ENCODE data around the gene KDM2B. TPM values are rescaled to one million over a fixed set of nuclear protein-coding genes. Genes with fewer than 3 reads are reported as not detected.
A peak's percentile ranks its signal among the peaks of the same experiment; 100 is the strongest.
"Not testable (repeated sequence)": the region's sequence is repeated elsewhere in the genome, so short reads cannot be mapped to it uniquely, and the experiment has no call there.

The KDM2B gene
- total RNA-seq, 2 experiments from 2014 or later, result 76.1 to 76.6 TPM

GRCh38 chr12:121490401-121491281 lies 90.2 kb downstream of the KDM2B start:
- ATAC-seq (peak; percentile 54), DNase-seq (peak; percentile 51)
- Mint-ChIP-seq H3K27me3 (ENCODE audit: low read depth) (no peaks in the 10 kb centered on the region), H3K27ac (peak overlapping the region; percentile 86), H3K9me3 (ENCODE audit: insufficient read depth) (no peaks in the 10 kb centered on the region), H3K4me1 (ENCODE audit: low read depth) (peaks cover 30% of the 10 kb centered on the region), H3K36me3 (ENCODE audit: low read depth) (peaks cover 26% of the 10 kb centered on the region), H3K4me3 (peak overlapping the region; percentile 55)
- ChIA-PET CTCF (interaction anchor here (1.1 to 5.9 kb wide), 6 partner anchors 9 to 178 kb away, joined by 3 to 48 read pairs (median 6); no protein-coding TSS in a partner anchor), POLR2A (no interaction called here)

- Mint-ChIP-seq H3K9me3 (ENCODE audit: insufficient read depth) (no peaks in the 10 kb centered on the region), H3K4me1 (ENCODE audit: low read depth) (peaks cover 27% of the 10 kb centered on the region), H3K4me3 (no peak overlapping the region), H3K36me3 (ENCODE audit: low read depth) (peaks cover 23% of the 10 kb centered on the region), H3K27me3 (ENCODE audit: low read depth) (no peaks in the 10 kb centered on the region), H3K27ac (no peak overlapping the region)
- DNase-seq (no peak), ATAC-seq (no peak)
- CTCF ChIA-PET, result interaction anchor here (1.1 to 5.9 kb wide), 5 partner anchors 9 to 179 kb away, joined by 3 to 48 read pairs (median 7); no protein-coding TSS in a partner anchor
- POLR2A ChIA-PET, result interaction anchor here (0.9 kb wide), 1 partner anchor 10 kb away, joined by 3 read pairs; no protein-coding TSS in a partner anchor
Observed at GRCh38 chr12:121489874-121490273, 90.9 kb downstream of the KDM2B start.

GRCh38 chr12:121484967-121485366 lies 95.9 kb downstream of the KDM2B start:
- Mint-ChIP-seq H3K27me3 (ENCODE audit: low read depth) (no peaks in the 10 kb centered on the region), H3K4me1 (ENCODE audit: low read depth) (no peaks in the 10 kb centered on the region), H3K9me3 (ENCODE audit: insufficient read depth) (no peaks in the 10 kb centered on the region), H3K27ac (no peak overlapping the region), H3K4me3 (no peak overlapping the region), H3K36me3 (ENCODE audit: low read depth) (peaks cover 2% of the 10 kb centered on the region)
- no peak for DNase-seq
- ChIA-PET POLR2A (no interaction called here), CTCF (no interaction called here)
- no peak for ATAC-seq

- CTCF ChIA-PET; DNase-seq; H3K27me3 Mint-ChIP-seq (ENCODE audit: low read depth); H3K9me3 Mint-ChIP-seq (ENCODE audit: insufficient read depth); H3K36me3 Mint-ChIP-seq (ENCODE audit: low read depth); H3K4me3 Mint-ChIP-seq; ATAC-seq; H3K27ac Mint-ChIP-seq; H3K4me1 Mint-ChIP-seq (ENCODE audit: low read depth); POLR2A ChIA-PET: not testable (repeated sequence)
Observed at GRCh38 chr12:121484564-121484963, 96.3 kb downstream of the KDM2B start.

GRCh38 chr12:121483949-121484348 lies 96.9 kb downstream of the KDM2B start:
- ATAC-seq (no peak), DNase-seq (no peak)
- POLR2A ChIA-PET, result no interaction called here
- Mint-ChIP-seq H3K36me3 (ENCODE audit: low read depth) (peaks cover 2% of the 10 kb centered on the region), H3K4me3 (no peak overlapping the region), H3K9me3 (ENCODE audit: insufficient read depth) (no peaks in the 10 kb centered on the region), H3K27me3 (ENCODE audit: low read depth) (no peaks in the 10 kb centered on the region), H3K4me1 (ENCODE audit: low read depth) (no peaks in the 10 kb centered on the region), H3K27ac (no peak overlapping the region)
- CTCF ChIA-PET, result no interaction called here

- no peaks in the 10 kb centered on the region for H3K27me3 Mint-ChIP-seq (ENCODE audit: low read depth)
- no peaks in the 10 kb centered on the region for H3K9me3 Mint-ChIP-seq (ENCODE audit: insufficient read depth)
- H3K36me3 Mint-ChIP-seq (ENCODE audit: low read depth), result no peaks in the 10 kb centered on the region
- ATAC-seq (no peak), DNase-seq (no peak)
- H3K27ac Mint-ChIP-seq, result no peak overlapping the region
- ChIA-PET POLR2A (no interaction called here), CTCF (interaction anchor here (0.8 to 4.5 kb wide), 4 partner anchors 8 to 151 kb away, joined by 3 to 48 read pairs (median 4); no protein-coding TSS in a partner anchor)
- no peaks in the 10 kb centered on the region for H3K4me1 Mint-ChIP-seq (ENCODE audit: low read depth)
- no peak overlapping the region for H3K4me3 Mint-ChIP-seq
Observed at GRCh38 chr12:121476477-121476876, 104.3 kb downstream of the KDM2B start.

GRCh38 chr12:121475279-121475678 lies 105.5 kb downstream of the KDM2B start:
- H3K27me3 Mint-ChIP-seq (ENCODE audit: low read depth), result no peaks in the 10 kb centered on the region
- no peak overlapping the region for H3K4me3 Mint-ChIP-seq
- no peak for ATAC-seq
- H3K9me3 Mint-ChIP-seq (ENCODE audit: insufficient read depth), result no peaks in the 10 kb centered on the region
- no peak overlapping the region for H3K27ac Mint-ChIP-seq
- H3K4me1 Mint-ChIP-seq (ENCODE audit: low read depth), result no peaks in the 10 kb centered on the region
- CTCF ChIA-PET, result interaction anchor here (1.2 kb wide), 1 partner anchor 150 kb away, joined by 4 read pairs; no protein-coding TSS in a partner anchor
- H3K36me3 Mint-ChIP-seq (ENCODE audit: low read depth), result no peaks in the 10 kb centered on the region
- no peak for DNase-seq
- POLR2A ChIA-PET, result no interaction called here

GRCh38 chr12:121472150-121472905 lies 108.5 kb downstream of the KDM2B start:
- ChIA-PET CTCF (no interaction called here), POLR2A (no interaction called here)
- no peaks in the 10 kb centered on the region for H3K27me3 Mint-ChIP-seq (ENCODE audit: low read depth)
- no peak for ATAC-seq
- H3K36me3 Mint-ChIP-seq (ENCODE audit: low read depth), result no peaks in the 10 kb centered on the region
- H3K4me1 Mint-ChIP-seq (ENCODE audit: low read depth), result peaks cover 8% of the 10 kb centered on the region
- no peak overlapping the region for H3K27ac Mint-ChIP-seq
- H3K4me3 Mint-ChIP-seq, result no peak overlapping the region
- H3K9me3 Mint-ChIP-seq (ENCODE audit: insufficient read depth), result no peaks in the 10 kb centered on the region
- no peak for DNase-seq

GRCh38 chr12:121470751-121471150 lies 110.1 kb downstream of the KDM2B start:
- CTCF ChIA-PET, result no interaction called here

GRCh38 chr12:121468499-121468801 lies 112.4 kb downstream of the KDM2B start:
- Mint-ChIP-seq H3K27me3 (ENCODE audit: low read depth) (no peaks in the 10 kb centered on the region), H3K4me1 (ENCODE audit: low read depth) (peaks cover 28% of the 10 kb centered on the region), H3K27ac (no peak overlapping the region), H3K36me3 (ENCODE audit: low read depth) (peaks cover 17% of the 10 kb centered on the region), H3K4me3 (no peak overlapping the region), H3K9me3 (ENCODE audit: insufficient read depth) (no peaks in the 10 kb centered on the region)
- ChIA-PET CTCF (interaction anchor here (0.6 to 3.3 kb wide), 3 partner anchors 8 to 12 kb away, joined by 3 to 20 read pairs (median 3); no protein-coding TSS in a partner anchor), POLR2A (interaction anchor here (0.7 to 1.0 kb wide), 3 partner anchors 11 to 139 kb away, joined by 3 read pairs; no protein-coding TSS in a partner anchor)
- ATAC-seq (no peak), DNase-seq (no peak)

More at GRCh38 chr12:121470751-121471150, 110.1 kb downstream of the KDM2B start:
- H3K9me3 Mint-ChIP-seq (ENCODE audit: insufficient read depth), result no peaks in the 10 kb centered on the region
- H3K4me1 Mint-ChIP-seq (ENCODE audit: low read depth), result peaks cover 13% of the 10 kb centered on the region
- H3K27me3 Mint-ChIP-seq (ENCODE audit: low read depth), result no peaks in the 10 kb centered on the region
- POLR2A ChIA-PET, result no interaction called here
- peaks cover 6% of the 10 kb centered on the region for H3K36me3 Mint-ChIP-seq (ENCODE audit: low read depth)
- no peak overlapping the region for H3K4me3 Mint-ChIP-seq
- H3K27ac Mint-ChIP-seq, result no peak overlapping the region
- ATAC-seq (no peak), DNase-seq (no peak)

GRCh38 chr12:121467638-121468498 lies 113.0 kb downstream of the KDM2B start:
- H3K4me1 Mint-ChIP-seq (ENCODE audit: low read depth), result peaks cover 28% of the 10 kb centered on the region
- ATAC-seq, result no peak
- ChIA-PET POLR2A (interaction anchor here (0.7 to 1.0 kb wide), 3 partner anchors 11 to 139 kb away, joined by 3 read pairs; no protein-coding TSS in a partner anchor), CTCF (interaction anchor here (0.6 to 3.3 kb wide), 3 partner anchors 9 to 13 kb away, joined by 3 to 20 read pairs (median 3); no protein-coding TSS in a partner anchor)
- H3K4me3 Mint-ChIP-seq, result peak overlapping the region; percentile 60
- H3K9me3 Mint-ChIP-seq (ENCODE audit: insufficient read depth), result no peaks in the 10 kb centered on the region
- no peaks in the 10 kb centered on the region for H3K27me3 Mint-ChIP-seq (ENCODE audit: low read depth)
- DNase-seq, result no peak
- H3K36me3 Mint-ChIP-seq (ENCODE audit: low read depth), result peaks cover 17% of the 10 kb centered on the region
- no peak overlapping the region for H3K27ac Mint-ChIP-seq

Measured in activated CD8-positive, alpha-beta T cell treated with anti-CD3 and anti-CD28 coated beads, Interleukin-2, amount 10 ng/mL, durations not matched to agents 7 days and 5 days (primary cell).